Stimulated activated CD8-positive, alpha-beta memory T cell treated with anti-CD3 and anti-CD28 coated beads, Interleukin-7, amount 100 ng/mL, for 48 hours (primary cell): ENCODE measurements around the gene ADORA3.

Source experiments
- DNase-seq, 2 donors: peaks; one replicate each; pipeline ENCODE4 v3.0.0-alpha.2; 2020; ENCODE audit warnings: low read depth in 1 of 2; ENCODE audit errors: extremely low read depth in 1 of 2

The ADORA3 gene

GRCh38 chr1:111509997-111510375 lies 6.6 kb upstream of the ADORA3 start:
- DNase-seq, result no peak

GRCh38 chr1:111507411-111508201 lies 4.2 kb upstream of the ADORA3 start:
- peak; percentile 43 to 59 for DNase-seq

DNA sequence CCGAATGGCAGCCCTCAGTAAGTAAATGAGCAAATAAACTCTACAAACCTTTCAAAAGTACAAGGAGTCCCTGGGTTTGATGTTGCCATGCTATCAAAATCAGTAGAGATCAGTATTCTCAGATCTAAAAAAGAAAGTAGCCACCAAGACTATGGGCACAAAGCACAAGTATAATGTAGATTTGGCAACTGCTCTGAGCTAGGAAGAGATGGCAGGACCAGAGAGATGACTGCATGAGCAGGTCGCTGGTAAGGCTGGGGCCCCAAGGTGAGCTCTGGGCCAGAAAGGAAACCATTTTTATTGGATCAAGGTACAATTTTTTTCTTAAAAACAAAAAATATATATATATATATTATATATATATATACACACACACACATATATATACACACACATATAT lies 3.1 kb upstream of the ADORA3 start:
- DNase-seq, result no peak

DNA sequence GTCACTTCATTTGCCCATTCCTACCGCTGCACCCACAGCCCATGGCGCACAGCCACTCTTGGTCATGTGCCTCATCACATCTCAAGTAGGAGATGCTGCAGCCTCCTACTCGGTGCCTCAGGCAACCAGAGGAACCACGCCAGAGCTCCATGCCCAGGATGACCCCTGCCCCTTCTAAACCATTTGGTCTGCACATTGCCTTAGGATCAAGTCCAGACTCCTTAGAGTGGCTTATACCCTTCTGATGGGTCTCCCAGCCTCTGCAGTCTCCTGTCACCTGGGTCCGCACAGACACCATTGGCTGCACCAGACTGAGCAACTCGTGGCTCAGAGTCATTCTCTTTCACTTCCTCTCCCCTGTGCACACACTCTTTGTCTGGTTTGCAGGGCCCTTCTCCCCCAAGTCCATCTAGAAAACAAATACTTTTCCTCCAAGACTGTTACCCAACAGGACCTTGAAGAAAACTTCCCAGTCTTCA lies 2.2 kb upstream of the ADORA3 start:
- DNase-seq, result no peak

DNA sequence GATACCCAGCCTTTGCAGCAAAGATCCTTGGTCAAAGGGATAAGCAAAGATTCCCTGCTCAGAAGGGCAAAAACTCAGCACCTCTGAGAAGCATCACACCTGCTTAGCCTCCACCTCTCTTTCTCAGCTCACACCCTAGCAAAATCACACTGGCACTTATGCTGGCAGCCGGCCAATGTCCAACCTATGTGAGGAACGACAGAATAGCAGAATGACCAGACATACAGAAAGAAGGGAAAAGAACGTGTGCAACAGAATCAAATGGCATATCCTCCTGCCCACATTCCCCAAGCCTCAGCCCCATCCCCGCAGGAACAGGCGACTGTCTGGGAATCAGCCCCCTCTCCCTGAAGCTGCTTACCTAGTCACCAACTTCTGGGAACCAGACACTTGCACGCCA lies 664 bp upstream of the ADORA3 start:
- DNase-seq, result no peak

DNA sequence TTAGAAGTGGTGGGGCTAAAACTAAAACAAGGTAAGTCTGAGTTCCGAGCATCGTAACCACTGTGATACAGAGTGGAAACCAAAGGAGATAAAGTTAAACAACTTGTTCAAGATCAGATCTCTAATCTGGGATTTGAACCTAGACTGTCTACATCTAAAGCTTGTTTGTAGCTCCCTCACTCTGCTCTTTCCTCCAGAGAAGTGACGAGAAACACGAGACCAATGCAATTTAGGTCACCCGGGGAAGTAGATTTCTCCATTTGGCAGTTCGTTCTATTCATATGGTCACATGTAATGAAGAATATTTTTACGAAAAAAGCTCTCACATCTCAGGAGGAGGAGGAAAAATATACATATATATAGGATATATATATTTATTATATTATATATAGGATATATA lies 1.8 kb downstream of the ADORA3 start:
- no peak for DNase-seq

DNA sequence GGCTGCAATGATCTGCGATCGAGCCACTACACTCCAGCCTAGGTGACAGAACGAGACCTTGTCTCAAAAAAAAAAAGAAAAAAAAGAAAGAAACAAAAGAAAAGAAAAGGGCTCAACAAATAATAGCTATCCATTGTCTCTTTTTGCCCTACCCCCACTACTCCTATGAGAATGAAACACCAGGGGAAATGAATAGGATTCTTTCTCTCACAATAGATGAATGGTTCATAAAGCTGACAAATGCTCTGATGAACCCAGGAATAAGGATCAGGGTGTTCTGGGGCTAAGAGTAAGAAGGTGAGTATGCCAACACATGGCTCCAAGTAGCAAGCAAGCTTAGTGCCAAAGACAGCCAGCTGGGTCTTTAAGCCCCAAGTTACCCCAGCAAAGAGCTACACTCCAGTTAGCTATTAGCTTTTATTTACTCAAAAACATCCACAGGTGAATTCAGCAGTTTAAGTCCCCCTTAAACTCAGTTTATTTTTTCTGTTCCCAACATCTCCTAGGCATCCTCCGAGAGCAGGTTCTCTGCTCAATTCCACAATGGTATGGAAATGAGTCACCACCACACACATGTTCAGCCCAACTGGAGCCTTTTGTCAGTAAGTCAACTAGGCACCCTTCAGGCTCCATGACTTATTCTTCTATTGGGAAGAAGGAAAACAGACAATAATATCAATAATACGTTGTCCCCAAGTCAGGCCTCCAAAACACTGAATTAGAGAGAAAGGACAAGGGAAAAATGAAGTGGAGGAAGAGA lies 4.2 kb downstream of the ADORA3 start:
- DNase-seq, result no peak

DNA sequence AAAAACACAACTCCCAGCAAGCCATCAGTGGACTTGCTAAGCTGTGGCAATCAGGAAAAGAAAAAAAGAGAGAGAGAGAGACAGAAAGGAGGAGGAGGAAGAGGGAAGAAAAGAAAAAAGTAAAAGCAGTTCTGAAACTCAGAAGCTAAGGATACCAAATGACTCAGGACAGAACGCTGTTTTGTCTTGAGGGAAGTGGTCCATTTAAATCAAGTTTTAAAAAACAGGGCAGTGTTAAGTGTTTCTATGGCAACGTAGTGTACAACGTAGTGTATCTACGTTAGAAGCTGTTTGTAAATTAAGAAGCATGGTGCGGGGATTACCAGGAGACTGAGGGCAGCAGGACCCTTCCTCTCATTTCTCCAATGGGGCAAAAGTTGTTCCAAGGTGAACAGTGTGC lies 5.8 kb downstream of the ADORA3 start:
- DNase-seq, result no peak

DNA sequence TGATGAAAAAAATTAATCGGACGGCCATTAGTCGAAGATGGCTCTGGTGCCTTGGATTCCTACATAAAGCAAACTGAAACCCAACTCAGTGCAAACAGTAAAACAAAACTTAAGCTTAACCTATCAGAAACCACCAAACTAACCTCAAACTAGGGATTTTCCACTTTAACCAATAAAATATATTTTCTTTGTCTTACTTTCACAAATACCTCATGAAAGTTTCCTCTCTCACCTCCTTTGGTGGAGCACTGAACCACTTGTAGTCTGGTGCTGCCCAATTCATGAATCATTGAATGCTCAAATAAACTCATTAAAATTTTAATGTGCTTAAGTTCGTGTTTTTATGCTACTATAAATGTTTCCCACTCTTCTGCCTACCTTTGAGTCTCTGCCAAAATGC lies 7.0 kb downstream of the ADORA3 start:
- DNase-seq, result no peak

DNA sequence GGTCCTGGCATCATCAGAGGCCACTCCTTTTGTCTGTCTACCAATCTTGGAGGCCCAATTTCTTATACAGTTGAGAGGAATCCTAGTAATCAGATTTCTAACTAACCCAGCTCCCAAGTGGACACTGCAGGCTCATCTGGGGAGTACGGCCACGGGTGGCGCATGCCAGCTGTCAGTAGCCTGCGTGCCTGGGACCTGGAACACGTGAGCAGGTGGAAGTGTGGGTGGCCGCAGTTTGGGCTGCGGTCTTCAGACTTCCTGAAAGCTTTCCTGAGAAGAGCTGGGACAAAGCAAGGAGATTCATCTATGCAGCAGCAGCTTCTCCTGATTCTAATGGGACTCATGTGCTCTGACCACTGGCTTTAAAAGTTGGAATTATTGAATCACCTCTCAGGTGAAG lies 12.4 kb downstream of the ADORA3 start:
- DNase-seq, result no peak

DNA sequence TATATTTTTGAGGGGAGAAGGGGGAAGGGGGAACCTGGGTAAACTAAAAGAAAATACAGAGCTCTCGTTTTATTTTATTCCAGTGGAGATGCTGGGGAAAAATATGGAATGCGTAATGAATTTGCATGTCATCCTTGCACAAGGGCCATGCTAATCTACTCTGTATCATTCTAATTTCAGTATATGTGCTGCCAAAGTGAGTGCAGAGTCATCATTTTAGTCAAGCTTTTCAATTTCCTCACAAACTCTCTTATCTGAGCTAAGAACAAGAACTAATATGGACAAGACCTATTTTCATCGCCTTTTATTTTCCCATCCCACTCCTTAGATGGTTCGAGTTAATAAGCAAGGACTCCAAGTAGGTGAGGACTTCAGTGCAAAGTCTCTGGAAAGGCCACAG lies 13.2 kb downstream of the ADORA3 start:
- no peak for DNase-seq

DNA sequence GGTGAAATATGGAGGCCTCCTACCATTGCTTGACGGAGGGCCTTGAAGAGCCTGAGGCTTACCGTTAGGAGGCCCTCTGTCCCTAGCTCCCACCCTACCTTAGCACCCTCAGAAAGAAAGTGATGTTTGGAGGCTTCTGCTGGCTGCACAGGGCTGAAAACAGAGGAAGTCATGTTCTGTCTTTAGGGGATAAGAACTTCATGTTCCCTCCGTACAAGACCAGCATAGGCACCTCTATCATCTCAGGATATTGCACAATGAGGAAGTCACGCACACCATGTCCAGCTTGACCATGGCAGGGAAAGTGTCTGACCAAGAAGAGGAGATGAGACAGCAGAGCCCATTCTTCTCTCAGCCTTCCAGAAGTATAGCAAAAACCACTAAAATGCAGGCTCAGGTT lies 13.8 kb downstream of the ADORA3 start:
- DNase-seq, result no peak

DNA sequence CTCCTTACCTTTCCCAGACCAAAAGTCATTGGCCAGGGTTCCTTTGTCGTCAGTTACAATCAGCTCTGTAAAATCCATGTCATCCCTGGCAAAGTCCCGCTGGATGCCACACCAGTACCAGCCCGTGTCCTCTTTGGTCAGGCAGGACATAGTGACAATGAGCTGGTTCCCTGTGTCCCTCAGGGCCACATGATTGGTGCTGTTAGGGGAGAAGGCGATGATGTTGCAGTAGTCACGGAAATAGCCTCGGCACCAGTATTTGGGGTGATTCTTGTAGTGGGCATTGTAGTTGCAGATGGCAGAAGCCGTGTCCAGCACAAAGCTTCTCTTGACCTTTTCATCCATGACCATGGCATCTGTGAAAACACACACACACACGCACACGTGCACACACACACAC lies 14.8 kb downstream of the ADORA3 start:
- no peak for DNase-seq

- DNase-seq, result no peak
These were observed 16.3 kb downstream of the ADORA3 start for GRCh38 chr1:111487133-111487532.

DNA sequence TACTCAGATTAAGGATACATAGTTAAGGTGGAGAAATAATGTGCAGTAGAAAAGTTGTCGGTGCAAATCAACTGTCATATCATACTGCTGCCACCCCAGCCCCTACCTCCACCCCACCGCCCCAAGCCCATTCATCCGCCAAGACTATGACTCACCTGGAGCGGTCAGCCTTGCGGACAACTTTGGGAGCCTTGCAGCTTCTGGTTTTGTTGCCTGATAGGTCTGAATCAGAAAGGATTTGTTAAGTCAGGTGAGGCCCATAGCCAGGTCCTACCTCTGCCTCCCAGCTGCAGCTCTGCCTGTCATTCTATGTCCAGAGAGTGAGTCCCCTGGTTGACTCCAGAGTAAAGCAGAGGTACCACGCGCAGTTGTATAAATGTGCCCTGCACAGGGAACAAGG lies 17.0 kb downstream of the ADORA3 start:
- DNase-seq, result no peak

- no peak for DNase-seq
These were observed 18.9 kb downstream of the ADORA3 start for GRCh38 chr1:111484391-111485026.

DNA sequence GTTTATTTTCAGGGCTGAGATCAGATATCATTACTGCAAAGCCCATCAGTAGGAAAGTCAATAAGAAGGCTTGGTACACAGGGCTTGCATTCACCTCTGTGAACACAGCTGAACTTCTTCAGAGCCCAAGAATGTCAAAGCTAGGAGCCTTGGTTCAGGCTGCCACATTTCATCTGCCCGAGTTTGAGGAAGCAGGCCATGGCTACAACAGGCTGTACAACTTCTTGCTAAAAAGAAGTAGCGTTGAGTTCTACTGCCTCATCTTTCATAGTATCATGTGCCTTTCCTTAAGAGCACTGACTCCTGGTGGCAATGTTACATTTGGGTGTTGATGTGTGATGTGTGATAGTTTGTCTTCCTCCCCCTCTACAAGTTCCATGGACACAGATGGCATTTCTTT lies 19.6 kb downstream of the ADORA3 start:
- no peak for DNase-seq

- DNase-seq, result no peak
These were observed 20.3 kb downstream of the ADORA3 start for GRCh38 chr1:111483166-111483565.

DNA sequence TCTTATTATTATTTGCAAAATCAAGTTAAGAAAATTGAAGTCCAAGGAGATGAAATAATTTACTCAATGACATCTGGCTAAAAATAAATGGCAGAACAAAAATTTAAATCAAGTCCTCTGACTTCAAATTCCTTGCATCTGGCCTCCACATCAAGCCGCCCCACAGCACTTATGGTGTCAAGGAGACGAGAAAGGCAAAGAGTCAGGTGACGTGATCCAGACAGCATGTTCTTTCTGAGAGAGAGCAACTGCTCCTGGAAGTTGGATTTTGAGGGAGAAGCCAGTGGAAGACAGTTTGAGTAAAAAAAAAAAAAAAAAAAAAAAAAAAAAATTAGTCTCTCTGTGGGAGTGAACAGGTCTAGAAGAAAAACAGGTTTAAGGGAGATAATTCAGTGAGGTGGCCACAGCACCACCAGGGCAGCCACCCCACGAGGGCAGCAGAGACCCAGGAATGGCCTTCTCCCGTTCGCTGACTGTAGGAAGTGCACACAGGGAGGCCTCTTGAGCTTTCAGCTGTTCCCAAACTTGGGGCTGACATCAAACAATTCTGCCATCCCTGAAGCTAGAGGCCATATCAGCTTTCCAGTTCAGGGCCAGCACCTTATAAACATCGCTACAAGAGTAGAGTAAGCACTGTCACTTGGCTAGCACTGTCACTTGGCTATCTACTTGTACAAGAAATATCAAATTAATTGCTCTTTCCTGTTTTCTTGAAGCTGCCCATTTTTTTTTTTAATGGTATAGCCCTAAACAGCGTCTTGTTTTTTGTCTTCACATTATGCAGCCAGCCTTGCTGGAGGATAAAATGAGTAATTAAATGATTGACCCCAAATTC lies 21.8 kb downstream of the ADORA3 start:
- peak in 1 of 2 donors; percentile 32 for DNase-seq

GRCh38 chr1:111480674-111481073 lies 22.8 kb downstream of the ADORA3 start:
- DNase-seq, result no peak

- no peak for DNase-seq
These were observed 26.6 kb downstream of the ADORA3 start for GRCh38 chr1:111476761-111477309.
